Measurements from ENCODE around the gene ZNF23.

- TF ChIP-seq ZFP30 (CRISPR knock-in tag; IDR thresholded peaks at IDR 0.05): no peak
- TF ChIP-seq CREB5 (CRISPR knock-in tag; IDR thresholded peaks at IDR 0.05; ENCODE audit: low read depth): no peak
- no peak for TF ChIP-seq ARNTL (CRISPR knock-in tag; IDR thresholded peaks at IDR 0.05; ENCODE audit: borderline replicate concordance, low read depth)
These were observed 33.2 kb downstream of the ZNF23 start for GRCh38 chr16:71428883-71429282.

Data from SK-N-SH treated with all-trans-retinoic acid at 6 μM for 48 hours (cell line).